Adrenal gland (tissue), 12 donors: Measurements from ENCODE around the gene PRICKLE1. TPM values are rescaled to one million over a fixed set of nuclear protein-coding genes. Genes with fewer than 3 reads are reported as not detected.

Experiments
- DNase-seq, 7 donors: peaks; one replicate each; pipeline ENCODE4 v3.0.0-alpha.2; 2019 to 2020
- H3K27ac ChIP-seq, 5 donors: fragments of 200-600 bp; sonication (generic) in 4 of 5; 1 replicate in 3 of 5; 2 replicates in 2 of 5; pipeline versions ENCODE4 v1.5.1 to v1.8.0; 2016 to 2020; ENCODE audit warnings: mild to moderate bottlenecking in 1 of 5
- H3K27me3 ChIP-seq: fragments of 200-600 bp; 2 replicates; pipeline ENCODE4 v1.8.0; 2021
- H3K36me3 ChIP-seq, 2 donors: fragments of 200-600 bp; replicated peaks in 1 of 2; 1 replicate in 1 of 2; 2 replicates in 1 of 2; pipeline versions ENCODE4 v1.5.1 to v1.8.0; 2018 to 2022
- H3K4me1 ChIP-seq, 2 donors: fragments of 200-600 bp; replicated peaks in 1 of 2; 1 replicate in 1 of 2; 2 replicates in 1 of 2; pipeline versions ENCODE4 v1.5.1 to v1.8.0; 2018 to 2021
- H3K4me3 ChIP-seq, 4 donors: fragments of 200-600 bp; sonication (generic) in 3 of 4; one replicate each; pipeline ENCODE4 v1.5.1; 2016 to 2018
- H3K9me3 ChIP-seq, 3 donors: fragments of 200-600 bp; sonication (generic) in 1 of 3; replicated peaks in 1 of 3; 1 replicate in 2 of 3; 2 replicates in 1 of 3; pipeline versions ENCODE4 v1.5.1 to v1.8.0; 2016 to 2021
- CTCF ChIP-seq, 6 experiments: fragments of 450-650 bp in 4 of 6; fragments of 200-600 bp in 2 of 6; sonication (generic) in 1 of 6; IDR thresholded peaks; 1 replicate in 5 of 6; 2 replicates in 1 of 6; pipeline versions ENCODE4 v1.5.1 to v1.8.0; 2016 to 2021; ENCODE audit warnings: antibody characterized with exemption in 6 of 6, mild to moderate bottlenecking in 2 of 6, moderate library complexity in 1 of 6
- POLR2A ChIP-seq, 2 donors: fragments of 450-650 bp; IDR thresholded peaks; one replicate each; pipeline ENCODE4 v1.6.1; 2017; ENCODE audit warnings: antibody characterized with exemption in 2 of 2, mild to moderate bottlenecking in 2 of 2, moderate library complexity in 1 of 2
- WGBS, 4 donors: extraction: QIAGEN DNeasy Blood & Tissue Kit in 2 of 4; methylation state at CpG; one replicate each; pipeline versions ENCODE4 v1.1.5 to v1.1.7; 2013 to 2017; 5-methylcytosine and 5-hydroxymethylcytosine counted together
- intact Hi-C, 2 donors: fragments of 100-400 bp; cut with DNase I; formaldehyde crosslinking; loops; one replicate each; pipeline versions ENCODE4 v1.14.1 to v1.15.0; 2022 to 2023
- polyA plus RNA-seq, 3 donors: library from polyadenylated mRNA; stranded (reverse); fragments of 200-250 nt in 2 of 3; fragments of 350-450 nt in 1 of 3; fragmentation: Illumina TruSeq in 1 of 3; extraction: RNeasy Lipid Tissue Mini Kit (QIAGEN cat#74804) in 1 of 3; gene quantifications; one replicate each; pipeline ENCODE4 v1.2.3, GENCODE V29; 2013 to 2014
- total RNA-seq, 9 donors: library from RNA; depleted of rRNA in 4 of 9; stranded (reverse); fragments of >200 nt in 4 of 9; fragments of 120-200 nt in 1 of 9; fragmentation: NEBNext Ultra II Directional in 1 of 9; extraction: Animal tissue kit (Norgen Biotek cat#: 25700) in 1 of 9; gene quantifications; one replicate each; pipeline versions ENCODE4 v1.1.0 to v1.2.4, GENCODE V29; 2013 to 2023
- donor health status: healthy with polysubstance abuse.
- donor health status: Bipolar disorder and iron deficiency.
- donor health status: DM: yes; HTN: yes; CAD: no.
- donor health status: DM: no; HTN: no; CAD: no.
- donor health status: DM: no; HTN: no; CAD: no.
- donor health status: DM: yes; HTN: yes; CAD: no.

The PRICKLE1 gene
- total and polyA plus RNA-seq, 12 donors, result 1.0 to 13.2 (median 5.1) TPM

GRCh38 chr12:42426746-42427145 is 162.8 kb downstream of the PRICKLE1 start:
- TF ChIP-seq CTCF (IDR thresholded peaks at IDR 0.05), result no peak
- no peak for TF ChIP-seq POLR2A (IDR thresholded peaks at IDR 0.05)
- Histone ChIP-seq H3K4me1 (peaks cover 0 to 17% of the 10 kb centered on the region in 2 donors), H3K36me3 (no peaks in the 10 kb centered on the region), H3K9me3 (no peaks in the 10 kb centered on the region), H3K27ac (no peak overlapping the region), H3K27me3 (no peaks in the 10 kb centered on the region), H3K4me3 (no peak overlapping the region)
- peak in 3 of 7 donors; percentile 10 to 28 (median 19) for DNase-seq
- 79 to 86% (median 83%) methylated on average over 6 of the region's 6 CpGs for WGBS, 4 donors
- intact Hi-C loops, result no loop called here

- Histone ChIP-seq H3K4me3 (peak overlapping the region in 1 of 4 donors; percentile 31), H3K36me3 (no peaks in the 10 kb centered on the region), H3K27me3 (no peaks in the 10 kb centered on the region), H3K9me3 (no peaks in the 10 kb centered on the region), H3K4me1 (peaks cover 0 to 21% of the 10 kb centered on the region in 2 donors), H3K27ac (peak overlapping the region in 1 of 5 donors; percentile 69)
- 53 to 81% (median 61%) methylated on average over 1 of the region's 1 CpG for WGBS, 4 donors
- no peak for DNase-seq
- TF ChIP-seq POLR2A (IDR thresholded peaks at IDR 0.05) (no peak), CTCF (IDR thresholded peaks at IDR 0.05) (no peak)
- intact Hi-C loops, result no loop called here
Measured at GRCh38 chr12:42422785-42423184, 166.8 kb downstream of the PRICKLE1 start.

GRCh38 chr12:42421844-42422779 is 167.4 kb downstream of the PRICKLE1 start:
- DNase-seq, result no peak
- intact Hi-C loops, result no loop called here
- peak overlapping the region in 4 of 5 donors; percentile 13 to 69 (median 16) for H3K27ac ChIP-seq
- TF ChIP-seq POLR2A (IDR thresholded peaks at IDR 0.05), result no peak
- no peak for TF ChIP-seq CTCF (IDR thresholded peaks at IDR 0.05)
- H3K36me3 ChIP-seq, result no peaks in the 10 kb centered on the region
- H3K9me3 ChIP-seq, result no peaks in the 10 kb centered on the region
- no peaks in the 10 kb centered on the region for H3K27me3 ChIP-seq
- WGBS, 4 donors, result 26 to 51% (median 41%) methylated on average over 3 of the region's 3 CpGs
- peak overlapping the region in 1 of 4 donors; percentile 31 for H3K4me3 ChIP-seq
- H3K4me1 ChIP-seq, result peaks cover 0 to 21% of the 10 kb centered on the region in 2 donors

- Histone ChIP-seq H3K4me3 (no peak overlapping the region), H3K4me1 (peaks cover 0 to 21% of the 10 kb centered on the region in 2 donors), H3K9me3 (no peaks in the 10 kb centered on the region), H3K27ac (no peak overlapping the region), H3K27me3 (no peaks in the 10 kb centered on the region), H3K36me3 (no peaks in the 10 kb centered on the region)
- no peak for DNase-seq
- TF ChIP-seq POLR2A (IDR thresholded peaks at IDR 0.05) (no peak), CTCF (IDR thresholded peaks at IDR 0.05) (no peak)
- intact Hi-C loops, result no loop called here
- 80 to 95% (median 86%) methylated on average over 3 of the region's 3 CpGs for WGBS, 4 donors
Measured at GRCh38 chr12:42420395-42420794, 169.2 kb downstream of the PRICKLE1 start.
